T-cell (primary cell): ENCODE results near the gene COL5A2. TPM values are rescaled to one million over a fixed set of nuclear protein-coding genes. Genes with fewer than 3 reads are reported as not detected.

ENCODE experiments used
- ATAC-seq, 4 experiments: fragments of 200-7000 bp in 3 of 4; fragments of 150-1000 bp in 1 of 4; cut with Tn5 transposase; replicated peaks in 1 of 4; 1 replicate in 3 of 4; 2 replicates in 1 of 4; pipeline ENCODE4 v1.10.0; 2021; ENCODE audit warnings: moderate library complexity in 3 of 4, mild to moderate bottlenecking in 2 of 4, moderate number of reproducible peaks in 1 of 4
- CTCF ChIA-PET, 2 donors: fragments of 300-600 bp; sonication (Branson Sonifier 250); formaldehyde crosslinking; loops; one replicate each; lab custom pipeline; 2022; ENCODE audit warnings: antibody characterized with exemption in 2 of 2; lab: Charles Lee
- POLR2A ChIA-PET, 2 donors: fragments of 300-600 bp; sonication (Branson Sonifier 250); formaldehyde crosslinking; loops; one replicate each; lab custom pipeline; 2022; ENCODE audit warnings: antibody characterized with exemption in 2 of 2; lab: Charles Lee
- DNase-seq, 35 experiments: peaks; one replicate each; pipeline versions ENCODE4 v3.0.0 to v3.0.0-alpha.2; 2013 to 2023
- H3K27ac ChIP-seq: one replicate; pipeline ENCODE4 v1.5.1; 2013; ENCODE audit warnings: low read length
- H3K27me3 ChIP-seq, 2 experiments: replicated peaks in 1 of 2; 1 replicate in 1 of 2; 2 replicates in 1 of 2; pipeline versions ENCODE4 v1.6.1 to v1.7.0; 2013; ENCODE audit warnings: low read length in 1 of 2, mixed read lengths in 1 of 2; ENCODE audit not compliant: control insufficient read depth in 2 of 2, insufficient read depth in 2 of 2; ENCODE audit errors: extremely low read depth in 1 of 2
- H3K36me3 ChIP-seq, 2 donors: 1 replicate in 1 of 2; 2 replicates in 1 of 2; pipeline versions ENCODE4 v1.6.1 to v1.7.0; 2013; ENCODE audit warnings: low read length in 1 of 2; ENCODE audit not compliant: control insufficient read depth in 2 of 2, insufficient read depth in 1 of 2; ENCODE audit errors: extremely low read depth in 1 of 2
- H3K4me1 ChIP-seq, 2 experiments: 1 replicate in 1 of 2; 2 replicates in 1 of 2; pipeline versions ENCODE4 v1.6.1 to v1.7.0; 2013; ENCODE audit warnings: low read length in 2 of 2, mixed read lengths in 1 of 2; ENCODE audit not compliant: insufficient read depth in 2 of 2, control insufficient read depth in 1 of 2; ENCODE audit errors: extremely low read depth in 1 of 2
- H3K4me3 ChIP-seq, 2 donors: 1 replicate in 1 of 2; 2 replicates in 1 of 2; pipeline versions ENCODE4 v1.5.1 to v1.7.0; 2013; ENCODE audit warnings: mild to moderate bottlenecking in 2 of 2, low read length in 1 of 2, moderate library complexity in 1 of 2; ENCODE audit not compliant: control insufficient read depth in 1 of 2; ENCODE audit errors: extremely low read depth in 1 of 2
- H3K9me3 ChIP-seq: 2 replicates; pipeline ENCODE4 v1.7.0; 2013
- H3K27ac Mint-ChIP-seq, 2 donors: one replicate each; pipeline ENCODE4 v1.8.0; 2020 to 2021; ENCODE audit warnings: mild to moderate bottlenecking in 2 of 2, mixed read lengths in 2 of 2
- H3K27me3 Mint-ChIP-seq, 2 donors: one replicate each; pipeline ENCODE4 v1.8.0; 2021 to 2022; ENCODE audit warnings: mixed read lengths in 2 of 2
- H3K36me3 Mint-ChIP-seq: one replicate; pipeline ENCODE4 v1.8.0; 2021; ENCODE audit warnings: mixed read lengths
- H3K4me1 Mint-ChIP-seq, 3 donors: one replicate each; pipeline ENCODE4 v1.8.0; 2020 to 2022; ENCODE audit warnings: mixed read lengths in 3 of 3, mild to moderate bottlenecking in 1 of 3
- H3K4me3 Mint-ChIP-seq, 3 donors: one replicate each; pipeline ENCODE4 v1.8.0; 2020 to 2022; ENCODE audit warnings: mild to moderate bottlenecking in 3 of 3, mixed read lengths in 3 of 3, moderate library complexity in 3 of 3
- H3K9me3 Mint-ChIP-seq, 3 donors: one replicate each; pipeline ENCODE4 v1.8.0; 2020 to 2022; ENCODE audit warnings: mixed read lengths in 3 of 3
- WGBS: methylation state at CpG from one replicate; pipeline ENCODE4 v1.1.5; 2013; ENCODE audit warnings: missing lambda C conversion rate; ENCODE audit not compliant: insufficient coverage; 5-methylcytosine and 5-hydroxymethylcytosine counted together
- total RNA-seq, 35 experiments: library from RNA in 6 of 35; stranded (reverse) in 6 of 35; fragments of 120-200 nt in 1 of 35; gene quantifications; one replicate each; pipeline versions ENCODE4 v1.2.1 to v1.2.4 and lab custom pipeline; 2013 to 2026

Gene COL5A2
- total RNA-seq, 5 donors from 2014 or later (not counting 1 experiment from before 2014, with no cell fraction given): 0.40 to 1.9 (median 1.3) TPM

DNA sequence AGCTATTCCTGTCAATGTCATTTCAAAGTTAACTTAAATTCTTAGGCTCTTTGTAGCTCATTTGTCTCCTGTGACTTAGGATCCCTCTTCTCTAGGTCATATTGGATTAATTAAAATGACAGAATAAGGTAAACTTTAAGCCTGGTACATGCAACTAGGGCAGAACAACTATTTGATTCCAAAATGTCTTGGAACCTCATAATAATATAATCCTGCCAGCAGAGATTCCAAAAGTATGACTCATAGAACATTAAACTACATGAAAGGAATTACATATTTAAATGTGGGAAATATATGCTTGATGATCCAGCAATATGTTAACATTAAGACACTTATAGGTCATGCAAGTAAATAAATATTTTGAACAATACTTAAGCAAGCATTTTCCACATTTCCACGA is 142.0 kb downstream of the COL5A2 start:
- Histone ChIP-seq H3K36me3 (no peaks in the 10 kb centered on the region), H3K4me1 (peaks cover 0 to 6% of the 10 kb centered on the region in 2 experiments), H3K4me3 (no peak overlapping the region), H3K27me3 (no peaks in the 10 kb centered on the region), H3K9me3 (no peaks in the 10 kb centered on the region), H3K27ac (no peak overlapping the region)
- no peak overlapping the region for H3K4me3 Mint-ChIP-seq
- H3K27me3 Mint-ChIP-seq: no peaks in the 10 kb centered on the region
- DNase-seq: no peak
- ChIA-PET CTCF (no interaction called here), POLR2A (no interaction called here)
- peaks cover 8 to 10% (median 10%) of the 10 kb centered on the region in 3 donors for H3K4me1 Mint-ChIP-seq
- no CpG with 5 or more reads among the region's 1 CpG for WGBS
- no peaks in the 10 kb centered on the region for H3K36me3 Mint-ChIP-seq
- no peak overlapping the region for H3K27ac Mint-ChIP-seq
- no peak for ATAC-seq
- H3K9me3 Mint-ChIP-seq: no peaks in the 10 kb centered on the region

DNA sequence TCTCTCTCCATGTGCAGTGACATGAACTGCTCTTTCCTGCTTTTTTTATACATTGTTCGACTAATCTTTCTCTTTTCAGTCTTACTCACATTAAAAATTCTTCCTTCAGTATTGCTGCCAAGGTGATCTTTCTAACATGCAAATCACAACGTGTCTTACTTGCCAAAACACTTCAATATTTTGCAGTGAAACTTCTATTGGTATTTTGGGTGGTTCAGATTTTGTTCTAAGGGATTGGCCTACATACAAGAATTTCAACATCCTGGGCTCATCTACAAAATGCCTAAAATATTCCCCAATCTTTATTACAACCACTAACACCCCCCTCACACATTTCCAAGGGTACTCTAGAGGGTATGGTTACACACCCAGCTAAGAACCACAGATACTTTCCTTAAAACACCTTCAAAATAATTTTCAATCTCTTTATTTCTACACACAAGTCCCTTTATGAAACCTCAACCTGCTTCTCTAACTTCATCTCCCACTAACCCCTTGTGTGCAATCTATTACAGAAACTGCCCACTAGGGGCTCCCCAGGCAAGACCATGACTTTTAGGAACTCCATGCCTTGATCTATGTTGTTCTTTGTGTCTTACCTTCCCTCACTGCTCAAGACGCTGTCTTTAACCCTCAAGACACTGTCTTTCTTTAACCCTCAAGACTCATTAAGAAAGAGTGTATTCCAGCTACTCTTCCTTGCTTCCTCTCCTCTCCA is 154.5 kb downstream of the COL5A2 start:
- H3K4me1 Mint-ChIP-seq: no peaks in the 10 kb centered on the region
- no peak for ATAC-seq
- H3K27ac ChIP-seq: no peak overlapping the region
- peaks cover 0 to 8% of the 10 kb centered on the region in 2 donors for H3K27me3 Mint-ChIP-seq
- no peak overlapping the region for H3K4me3 Mint-ChIP-seq
- ChIA-PET POLR2A (no interaction called here), CTCF (no interaction called here)
- no peaks in the 10 kb centered on the region for H3K4me1 ChIP-seq
- WGBS: 50% methylated on average over 1 of the region's 3 CpGs
- DNase-seq: no peak
- no peaks in the 10 kb centered on the region for H3K9me3 Mint-ChIP-seq
- no peaks in the 10 kb centered on the region for H3K36me3 ChIP-seq
- H3K4me3 ChIP-seq: no peak overlapping the region
- no peaks in the 10 kb centered on the region for H3K27me3 ChIP-seq
- H3K27ac Mint-ChIP-seq: no peak overlapping the region
- H3K9me3 ChIP-seq: no peaks in the 10 kb centered on the region
- no peaks in the 10 kb centered on the region for H3K36me3 Mint-ChIP-seq

DNA sequence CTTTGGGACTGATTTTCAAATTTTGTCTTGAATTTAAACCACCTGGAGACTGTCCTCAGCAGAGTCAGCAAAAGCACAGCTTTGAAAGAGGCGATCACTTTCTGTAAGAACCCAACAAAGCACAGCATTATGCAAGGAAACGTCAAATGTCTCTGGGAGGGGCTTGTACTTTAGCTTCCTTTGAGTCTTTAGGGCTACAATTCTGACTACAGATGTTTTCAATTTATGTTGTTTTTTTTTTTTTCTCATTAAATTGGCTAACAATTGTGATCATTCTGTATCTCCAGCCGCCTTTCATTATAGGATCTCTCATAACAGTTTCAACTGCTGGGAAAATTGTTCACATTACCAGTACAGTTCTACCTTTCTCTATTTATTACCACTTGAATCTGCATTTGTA is 157.1 kb downstream of the COL5A2 start:
- H3K4me3 ChIP-seq: no peak overlapping the region
- Mint-ChIP-seq H3K9me3 (no peaks in the 10 kb centered on the region), H3K4me3 (no peak overlapping the region), H3K27me3 (peaks cover 0 to 14% of the 10 kb centered on the region in 2 donors), H3K36me3 (no peaks in the 10 kb centered on the region), H3K27ac (no peak overlapping the region), H3K4me1 (no peaks in the 10 kb centered on the region)
- ChIA-PET POLR2A (interaction anchor here in 1 of 2 donors (0.6 kb wide), 1 partner anchor 1003 kb away, joined by 8 read pairs; no protein-coding TSS in a partner anchor), CTCF (no interaction called here)
- H3K27ac ChIP-seq: no peak overlapping the region
- no peak for DNase-seq
- no peaks in the 10 kb centered on the region for H3K27me3 ChIP-seq
- ATAC-seq: no peak
- no peaks in the 10 kb centered on the region for H3K4me1 ChIP-seq
- H3K36me3 ChIP-seq: no peaks in the 10 kb centered on the region
- no peaks in the 10 kb centered on the region for H3K9me3 ChIP-seq
- 86% methylated on average over 1 of the region's 3 CpGs for WGBS

DNA sequence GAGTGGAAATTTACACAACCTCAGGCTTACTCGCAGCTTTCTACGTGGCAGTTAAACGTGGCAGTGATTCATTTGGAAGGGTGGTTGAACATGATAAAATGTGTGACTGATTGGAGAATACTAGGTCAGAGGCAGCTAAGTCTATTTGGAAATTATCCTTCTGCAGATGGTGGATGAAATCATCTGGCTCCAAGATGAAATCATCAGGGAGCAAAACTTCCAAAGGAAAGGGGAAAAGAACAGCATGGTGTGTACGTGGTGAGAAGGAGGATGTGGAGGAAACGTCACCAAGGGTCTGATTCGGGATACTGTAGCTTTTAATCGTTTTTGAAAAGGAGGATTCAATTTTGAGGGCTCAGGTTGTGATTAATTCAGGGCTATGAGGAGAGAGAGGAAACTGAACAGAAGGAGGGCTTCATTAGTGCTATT is 157.5 kb downstream of the COL5A2 start:
- no peak overlapping the region for H3K4me3 Mint-ChIP-seq

DNA sequence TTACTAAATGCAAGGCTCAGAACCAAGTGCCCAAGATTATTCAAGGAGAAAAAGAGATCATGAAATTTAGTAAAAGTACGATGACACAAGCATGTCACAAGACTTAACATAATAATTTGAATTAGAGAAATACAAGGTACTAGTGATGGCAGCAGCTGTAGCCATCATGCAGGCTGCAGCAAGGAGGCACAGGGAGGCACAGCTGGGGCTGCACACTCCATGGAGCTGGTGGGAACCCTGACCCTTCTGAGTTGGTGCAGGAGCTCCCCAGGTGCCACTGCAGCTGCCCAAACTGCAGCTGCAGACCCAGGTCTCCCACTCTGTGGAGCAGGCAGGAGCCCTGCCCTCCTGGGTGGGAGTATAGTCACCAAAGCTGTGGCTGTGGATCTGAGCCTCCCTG is 159.4 kb downstream of the COL5A2 start:
- no CpG with 5 or more reads among the region's 1 CpG for WGBS
- H3K27ac ChIP-seq: no peak overlapping the region
- no peak overlapping the region for H3K4me3 ChIP-seq
- no peaks in the 10 kb centered on the region for H3K36me3 ChIP-seq
- DNase-seq: no peak
- ChIA-PET CTCF (no interaction called here), POLR2A (no interaction called here)
- H3K27me3 ChIP-seq: no peaks in the 10 kb centered on the region
- no peaks in the 10 kb centered on the region for H3K9me3 ChIP-seq
- ATAC-seq: no peak
- H3K4me1 ChIP-seq: no peaks in the 10 kb centered on the region
- Mint-ChIP-seq H3K4me3 (no peak overlapping the region), H3K27ac (no peak overlapping the region), H3K9me3 (no peaks in the 10 kb centered on the region), H3K36me3 (no peaks in the 10 kb centered on the region), H3K27me3 (peaks cover 3 to 14% of the 10 kb centered on the region in 2 donors), H3K4me1 (no peaks in the 10 kb centered on the region)

More for the DNA sequence above, 157.5 kb downstream of the COL5A2 start:
- 61% methylated on average over 7 of the region's 7 CpGs for WGBS
- H3K36me3 ChIP-seq: no peaks in the 10 kb centered on the region
- H3K36me3 Mint-ChIP-seq: no peaks in the 10 kb centered on the region
- H3K4me3 ChIP-seq: no peak overlapping the region
- H3K9me3 ChIP-seq: no peaks in the 10 kb centered on the region
- H3K27ac Mint-ChIP-seq: no peak overlapping the region
- no peaks in the 10 kb centered on the region for H3K27me3 ChIP-seq
- H3K9me3 Mint-ChIP-seq: no peaks in the 10 kb centered on the region
- H3K27ac ChIP-seq: no peak overlapping the region
- no peaks in the 10 kb centered on the region for H3K4me1 ChIP-seq
- POLR2A ChIA-PET: interaction anchor here in 1 of 2 donors (0.6 kb wide), 1 partner anchor 1002 kb away, joined by 8 read pairs; no protein-coding TSS in a partner anchor
- DNase-seq (no peak), ATAC-seq (no peak)
- H3K4me1 Mint-ChIP-seq: no peaks in the 10 kb centered on the region
- CTCF ChIA-PET: no interaction called here
- peaks cover 3 to 14% of the 10 kb centered on the region in 2 donors for H3K27me3 Mint-ChIP-seq

DNA sequence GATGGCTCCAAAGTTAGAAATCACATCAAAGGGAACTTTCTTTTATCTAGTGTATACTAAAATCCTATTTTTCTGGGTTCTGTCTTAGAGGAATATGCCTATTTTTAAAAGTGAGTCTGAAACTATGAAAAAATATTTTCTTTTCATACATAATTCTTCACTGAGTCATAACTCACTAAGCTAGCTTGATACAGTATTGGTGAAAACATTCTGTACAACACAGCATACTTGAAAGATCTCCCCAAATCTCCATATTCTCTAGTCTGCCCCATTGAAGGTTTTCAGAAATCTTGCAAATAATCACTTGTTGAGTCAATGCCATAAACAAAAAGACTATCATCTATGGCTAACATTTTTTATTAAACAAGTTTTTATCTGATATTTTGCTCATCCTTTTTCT is 160.9 kb downstream of the COL5A2 start:
- no peak for ATAC-seq
- POLR2A ChIA-PET: no interaction called here
- DNase-seq: no peak

More for the DNA sequence above, 160.9 kb downstream of the COL5A2 start:
- H3K27me3 Mint-ChIP-seq: peaks cover 3 to 14% of the 10 kb centered on the region in 2 donors
- Histone ChIP-seq H3K27ac (no peak overlapping the region), H3K4me3 (no peak overlapping the region), H3K4me1 (no peaks in the 10 kb centered on the region), H3K9me3 (no peaks in the 10 kb centered on the region), H3K36me3 (no peaks in the 10 kb centered on the region), H3K27me3 (no peaks in the 10 kb centered on the region)
- no peak overlapping the region for H3K4me3 Mint-ChIP-seq
- no peak overlapping the region for H3K27ac Mint-ChIP-seq
- CTCF ChIA-PET: no interaction called here
- no peaks in the 10 kb centered on the region for H3K9me3 Mint-ChIP-seq
- H3K4me1 Mint-ChIP-seq: no peaks in the 10 kb centered on the region
- no peaks in the 10 kb centered on the region for H3K36me3 Mint-ChIP-seq
